Neural cell (in vitro differentiated cells): ENCODE measurements around the gene NDST1.

Experiments used
- CTCF ChIP-seq: fragments of 450-650 bp; IDR thresholded peaks from 2 replicates; pipeline ENCODE4 v1.5.1; 2014; ENCODE audit warnings: antibody characterized with exemption, mild to moderate bottlenecking, moderate library complexity; ENCODE audit not compliant: poor library complexity, severe bottlenecking
- POLR2AphosphoS5 ChIP-seq: IDR thresholded peaks from 2 replicates; pipeline ENCODE4 v1.6.1; 2012
- REST ChIP-seq: IDR thresholded peaks from 2 replicates; pipeline ENCODE4 v1.6.1; 2012; ENCODE audit warnings: borderline replicate concordance

- TF ChIP-seq CTCF = no peak
- TF ChIP-seq REST = no peak
- no peak for TF ChIP-seq POLR2AphosphoS5
Observed at GRCh38 chr5:150490296-150490669, 17.6 kb upstream of the NDST1 start.
